H1 (cell line): ENCODE measurements around the gene IGLL5. TPM values are rescaled to one million over a fixed set of nuclear protein-coding genes. Genes with fewer than 3 reads are reported as not detected.

Experiments used
- CBX5 ChIP-seq: fragments of 300-800, 300-1000 bp; sonication (generic); IDR thresholded peaks from 2 replicates; pipeline ENCODE4 v1.7.1; 2016; ENCODE audit warnings: antibody characterized with exemption, low read length, low read depth
- CBX8 ChIP-seq: fragments of 300-800, 300-1000 bp; sonication (generic); IDR thresholded peaks from 2 replicates; pipeline ENCODE4 v1.7.1; 2016; ENCODE audit warnings: low read depth, low read length, borderline replicate concordance
- CHD7 ChIP-seq: fragments of 300-600 bp; sonication (generic); IDR thresholded peaks from 2 replicates; pipeline ENCODE4 v1.7.1; 2012; ENCODE audit warnings: low read length, moderate library complexity, mild to moderate bottlenecking, inconsistent platforms; ENCODE audit not compliant: insufficient replicate concordance
- HDAC2 ChIP-seq, 2 experiments: fragments of 300-600 bp in 1 of 2; sonication (generic) in 1 of 2; IDR thresholded peaks; 2 replicates each; pipeline ENCODE4 v1.6.1; 2011 to 2012; ENCODE audit warnings: low read depth in 2 of 2, low read length in 2 of 2, mild to moderate bottlenecking in 2 of 2, moderate library complexity in 2 of 2, borderline replicate concordance in 1 of 2, inconsistent platforms in 1 of 2
- POLR2A ChIP-seq, 2 experiments: IDR thresholded peaks; 1 replicate in 1 of 2; 2 replicates in 1 of 2; pipeline ENCODE4 v1.6.1; 2011; ENCODE audit warnings: low read depth in 2 of 2, low read length in 2 of 2, mild to moderate bottlenecking in 2 of 2; ENCODE audit errors: control extremely low read depth in 1 of 2
- RXRA ChIP-seq: IDR thresholded peaks from 2 replicates; pipeline ENCODE4 v1.6.1; 2011; ENCODE audit warnings: low read depth, mild to moderate bottlenecking, low read length, moderate library complexity; ENCODE audit not compliant: insufficient read depth
- SIN3A ChIP-seq, 2 experiments: IDR thresholded peaks in 1 of 2; conservative IDR thresholded peaks in 1 of 2; 2 replicates each; pipeline ENCODE4 v1.6.1; 2011 to 2012; ENCODE audit warnings: low read length in 2 of 2, improper control_type of control experiment in 1 of 2, low read depth in 1 of 2, mild to moderate bottlenecking in 1 of 2
- TBP ChIP-seq: IDR thresholded peaks from 2 replicates; pipeline ENCODE4 v1.6.1; 2011; ENCODE audit warnings: low read depth, low read length, improper control_type of control experiment
- TCF12 ChIP-seq: IDR thresholded peaks from 2 replicates; pipeline ENCODE4 v1.6.1; 2011; ENCODE audit warnings: low read depth, mild to moderate bottlenecking, low read length
- YY1 ChIP-seq: IDR thresholded peaks from 2 replicates; pipeline ENCODE4 v1.6.1; 2011; ENCODE audit warnings: low read depth, mild to moderate bottlenecking, low read length
- polyA plus RNA-seq, 7 experiments: library from polyadenylated mRNA; depleted of rRNA in 3 of 7; stranded (reverse) in 5 of 7; unstranded in 2 of 7; fragments of >200 nt in 5 of 7; fragments of 200-250 nt in 2 of 7; gene quantifications; 1 replicate in 5 of 7; 2 replicates in 1 of 7; 4 replicates in 1 of 7; pipeline versions ENCODE4 v1.2.1 to v1.2.3, GENCODE V29; 2011 to 2013; ENCODE audit warnings: missing spikeins in 2 of 7, mixed read lengths in 2 of 7
- total RNA-seq: library from RNA; stranded (reverse); fragmentation: NEBNext Ultra II Directional; extraction: Animal tissue kit (Norgen Biotek cat#: 25700); gene quantifications from 2 replicates; pipeline ENCODE4 v1.2.1, GENCODE V29; 2021

Gene IGLL5
- total and polyA plus RNA-seq, 2 of the 8 experiments (the other 6 are each of a cell fraction or from before 2014, with no cell fraction given), result not detected

GRCh38 chr22:22924369-22925145 is 36.9 kb downstream of the IGLL5 start (continued):
- no peak for TF ChIP-seq CHD7
- TF ChIP-seq TCF12, result no peak
- TF ChIP-seq RXRA, result no peak
- no peak for TF ChIP-seq TBP
- TF ChIP-seq SIN3A (conservative IDR thresholded peaks at IDR 0.05 in 1 of 2, IDR thresholded peaks at IDR 0.05 in 1 of 2; ENCODE audit: low read depth in 1 of 2, low read length in 2 of 2), result no peak
- no peak for TF ChIP-seq CBX8
- no peak for TF ChIP-seq YY1
- no peak for TF ChIP-seq POLR2A (IDR thresholded peaks at IDR 0.05; ENCODE audit: control extremely low read depth in 1 of 2, low read depth in 2 of 2, low read length in 2 of 2)
- no peak for TF ChIP-seq CBX5
- TF ChIP-seq HDAC2 (IDR thresholded peaks at IDR 0.05; ENCODE audit: borderline replicate concordance in 1 of 2, low read depth in 2 of 2, low read length in 2 of 2), result no peak
